HepG2 (cell line): Measurements from ENCODE around the gene USF2. TPM values are rescaled to one million over a fixed set of nuclear protein-coding genes. Genes with fewer than 3 reads are reported as not detected.

ENCODE experiments used
- ARNTL ChIP-seq: sonication (generic); formaldehyde crosslinking; IDR thresholded peaks from 2 replicates; pipeline ENCODE4 v1.4.0; 2020; ENCODE audit warnings: mild to moderate bottlenecking, missing genetic modification reagents
- BATF2 ChIP-seq: sonication (generic); formaldehyde crosslinking; IDR thresholded peaks from 2 replicates; pipeline ENCODE4 v1.8.0; 2022; ENCODE audit warnings: mild to moderate bottlenecking, missing genetic modification reagents, moderate library complexity
- BCL6 ChIP-seq: IDR thresholded peaks from 2 replicates; pipeline ENCODE4 v1.6.1; 2016; ENCODE audit warnings: missing genetic modification reagents, missing compliant biosample characterization
- ETV6 ChIP-seq: sonication (generic); formaldehyde crosslinking; conservative IDR thresholded peaks from 2 replicates; pipeline ENCODE4 v1.4.0; 2020; ENCODE audit warnings: missing genetic modification reagents
- FOXM1 ChIP-seq: sonication (generic); formaldehyde crosslinking; IDR thresholded peaks from 2 replicates; pipeline ENCODE4 v1.5.0; 2020; ENCODE audit warnings: missing genetic modification reagents
- HNF4A ChIP-seq: sonication (generic); formaldehyde crosslinking; IDR thresholded peaks from 2 replicates; pipeline ENCODE4 v1.4.0; 2020; ENCODE audit warnings: missing genetic modification reagents
- KLF16 ChIP-seq, 2 experiments: sonication (generic) in 1 of 2; formaldehyde crosslinking in 1 of 2; IDR thresholded peaks; 2 replicates each; pipeline versions ENCODE4 v1.6.1 to v1.8.0; 2016 to 2023; ENCODE audit warnings: missing genetic modification reagents in 2 of 2, missing compliant biosample characterization in 1 of 2
- KMT2B ChIP-seq: IDR thresholded peaks from 2 replicates; pipeline ENCODE4 v1.6.1; 2016; ENCODE audit warnings: missing genetic modification reagents, missing compliant biosample characterization
- NAIF1 ChIP-seq: sonication (generic); formaldehyde crosslinking; IDR thresholded peaks from 2 replicates; pipeline ENCODE4 v1.5.0; 2020; ENCODE audit warnings: mild to moderate bottlenecking, missing genetic modification reagents, borderline replicate concordance
- POLR2A ChIP-seq, 2 experiments: IDR thresholded peaks; 2 replicates each; pipeline ENCODE4 v1.6.1; 2011; ENCODE audit warnings: low read depth in 2 of 2, low read length in 2 of 2, mild to moderate bottlenecking in 1 of 2, moderate library complexity in 1 of 2; ENCODE audit not compliant: insufficient read depth in 1 of 2
- STAT5B ChIP-seq: sonication (generic); formaldehyde crosslinking; IDR thresholded peaks from 2 replicates; pipeline ENCODE4 v1.4.0; 2020; ENCODE audit warnings: missing genetic modification reagents
- TFAP4 ChIP-seq: sonication (generic); IDR thresholded peaks from 2 replicates; pipeline ENCODE4 v1.6.1; 2016; ENCODE audit warnings: low read depth, borderline replicate concordance
- ZBTB39 ChIP-seq: sonication (generic); formaldehyde crosslinking; IDR thresholded peaks from 2 replicates; pipeline ENCODE4 v1.5.0; 2020; ENCODE audit warnings: missing genetic modification reagents
- ZBTB8A ChIP-seq: sonication (generic); formaldehyde crosslinking; IDR thresholded peaks from 2 replicates; pipeline ENCODE4 v1.4.0; 2020; ENCODE audit warnings: mild to moderate bottlenecking, low read depth, missing genetic modification reagents, borderline replicate concordance
- ZFP90 ChIP-seq: sonication (generic); formaldehyde crosslinking; IDR thresholded peaks from 2 replicates; pipeline ENCODE4 v1.8.0; 2022; ENCODE audit warnings: missing genetic modification reagents, mild to moderate bottlenecking, inconsistent platforms, borderline replicate concordance
- ZFY ChIP-seq: sonication (generic); formaldehyde crosslinking; IDR thresholded peaks from 2 replicates; pipeline ENCODE4 v1.4.0; 2020; ENCODE audit warnings: missing genetic modification reagents
- ZNF24 ChIP-seq: fragments of 450-650 bp; IDR thresholded peaks from 2 replicates; pipeline ENCODE4 v1.6.1; 2017; ENCODE audit warnings: antibody characterized with exemption, mild to moderate bottlenecking
- ZNF501 ChIP-seq: sonication (generic); formaldehyde crosslinking; IDR thresholded peaks from 2 replicates; pipeline ENCODE4 v1.5.1; 2020; ENCODE audit warnings: mild to moderate bottlenecking, moderate library complexity, missing genetic modification reagents
- ZNF512B ChIP-seq: sonication (generic); formaldehyde crosslinking; IDR thresholded peaks from 2 replicates; pipeline ENCODE4 v1.5.1; 2020; ENCODE audit warnings: missing genetic modification reagents, mild to moderate bottlenecking, borderline replicate concordance
- ZNF543 ChIP-seq: sonication (generic); formaldehyde crosslinking; IDR thresholded peaks from 2 replicates; pipeline ENCODE4 v1.4.0; 2020; ENCODE audit warnings: mild to moderate bottlenecking, missing genetic modification reagents
- ZNF558 ChIP-seq: sonication (generic); formaldehyde crosslinking; IDR thresholded peaks from 2 replicates; pipeline ENCODE4 v1.9.0; 2022; ENCODE audit warnings: mild to moderate bottlenecking, missing genetic modification reagents, borderline replicate concordance
- ZNF776 ChIP-seq: sonication (generic); formaldehyde crosslinking; IDR thresholded peaks from 2 replicates; pipeline ENCODE4 v1.4.0; 2020; ENCODE audit warnings: mild to moderate bottlenecking, missing genetic modification reagents
- ZNF841 ChIP-seq: sonication (generic); formaldehyde crosslinking; IDR thresholded peaks from 2 replicates; pipeline ENCODE4 v1.8.1; 2023; ENCODE audit warnings: missing genetic modification reagents, borderline replicate concordance
- polyA plus RNA-seq, 8 experiments: library from polyadenylated mRNA; depleted of rRNA in 3 of 8; stranded (reverse) in 7 of 8; unstranded in 1 of 8; fragments of >200 nt; fragmentation: Illumina TruSeq in 4 of 8; extraction: Trizol in 4 of 8; gene quantifications; 2 replicates each; pipeline versions ENCODE4 v1.2.1 to v1.2.3, GENCODE V29; 2011 to 2016; ENCODE audit warnings: low read depth in 4 of 8, missing spikeins in 1 of 8, mixed read lengths in 1 of 8; ENCODE audit not compliant: insufficient read depth in 1 of 8
- total RNA-seq, 5 experiments: library from RNA; depleted of rRNA; stranded (reverse); fragments of >200 nt; fragmentation: Illumina TruSeq; extraction: Trizol; gene quantifications; 2 replicates each; pipeline ENCODE4 v1.2.3, GENCODE V29; 2016; ENCODE audit warnings: low read depth in 1 of 5

Gene USF2
- total and polyA plus RNA-seq, 2 of the 13 experiments (the other 11 are each of a cell fraction or from before 2014, with no cell fraction given) = 54.9 to 106 TPM

- TF ChIP-seq ZNF776 (CRISPR knock-in tag) (no peak), ZBTB39 (no peak; the same call in 1 of the 2 replicates), FOXM1 (CRISPR knock-in tag) (no peak), TFAP4 (peak; percentile 90; the same call in 1 of the 2 replicates), KLF16 (CRISPR knock-in tag; IDR thresholded peaks at IDR 0.05) (no peak), NAIF1 (CRISPR knock-in tag) (no peak), ZNF501 (CRISPR knock-in tag) (no peak), ZNF841 (no peak), ZFY (no peak; the same call in 1 of the 2 replicates), ZNF512B (CRISPR knock-in tag) (no peak), ARNTL (peak; percentile 52), ZBTB8A (no peak), STAT5B (CRISPR knock-in tag) (no peak), ZNF558 (no peak), ETV6 (CRISPR knock-in tag) (no peak), ZFP90 (no peak), BATF2 (CRISPR knock-in tag) (no peak), ZNF24 (no peak), ZNF543 (0 out of 2 replicates have a peak, but pooled peaks have one; percentile 29), BCL6 (CRISPR knock-in tag) (peak; percentile 97), HNF4A (CRISPR knock-in tag) (peak; percentile 88), POLR2A (IDR thresholded peaks at IDR 0.05; ENCODE audit: insufficient read depth in 1 of 2, low read depth in 2 of 2, low read length in 2 of 2) (peak; percentile 21 to 43; a peak in 3 of 4 replicates), KMT2B (CRISPR knock-in tag) (no peak)
Measured at GRCh38 chr19:35279985-35280821, 11.4 kb downstream of the USF2 start (continued).
